ENCODE measurements around the gene SLC2A11. TPM values are rescaled to one million over a fixed set of nuclear protein-coding genes. Genes with fewer than 3 reads are reported as not detected.
"Not testable (repeated sequence)": the region's sequence is repeated elsewhere in the genome, so short reads cannot be mapped to it uniquely, and the experiment has no call there.

SLC2A11 gene
- total RNA-seq, 4 donors from 2014 or later = 8.3 to 16.0 (median 14.8) TPM

DNA sequence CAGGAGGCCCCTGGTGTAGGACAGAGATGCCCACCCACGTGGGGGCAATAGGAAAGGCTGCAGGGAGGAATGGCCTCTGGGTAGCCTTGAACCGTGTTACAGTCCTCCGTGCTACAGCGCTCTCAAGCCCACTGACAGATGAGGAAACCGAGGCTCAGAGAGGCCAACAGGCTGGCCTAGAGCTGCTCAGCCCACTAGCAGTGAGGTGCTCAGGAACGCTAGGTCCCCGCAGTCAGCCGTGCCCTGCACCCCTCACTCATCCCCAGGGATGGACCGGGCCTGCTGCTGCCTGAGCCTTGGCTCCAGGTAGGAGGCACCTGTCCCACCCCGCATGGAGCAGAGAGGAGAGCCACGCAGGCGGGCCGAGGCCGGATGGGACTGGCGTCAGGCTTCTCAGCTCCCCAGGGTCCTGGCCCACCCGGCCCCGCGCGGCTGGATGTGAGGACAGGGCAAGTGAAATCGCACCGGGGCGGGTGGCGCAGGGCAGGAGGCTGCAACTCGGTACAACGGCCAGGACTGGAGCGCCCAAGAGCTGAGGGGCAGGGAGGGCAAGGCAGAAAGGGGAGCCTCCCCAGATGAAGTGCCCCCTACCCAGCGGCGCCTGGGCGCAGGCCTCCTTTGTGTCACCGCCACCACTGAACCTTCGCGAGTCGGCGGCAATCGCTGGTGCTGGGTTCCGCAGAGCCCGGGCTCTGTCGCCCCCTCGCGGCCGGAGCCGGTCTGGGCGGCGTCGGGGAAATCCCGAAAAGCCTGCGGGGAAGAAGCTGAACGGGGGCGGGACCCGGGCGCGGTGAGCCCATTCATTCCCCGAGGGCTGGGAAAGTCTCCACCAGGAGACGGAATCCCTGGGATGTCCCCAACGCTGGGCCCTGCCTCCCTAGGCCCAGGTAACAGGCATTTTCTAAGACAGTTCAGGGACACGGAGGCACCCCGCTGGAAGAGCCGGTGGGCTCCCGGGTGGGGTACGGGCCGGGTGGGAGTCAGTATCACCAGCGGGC, 8.4 kb upstream of the SLC2A11 start:
- Histone ChIP-seq H3K9me3 (no peaks in the 10 kb centered on the region), H3K4me3 (peak overlapping the region in 1 of 4 donors; percentile 7)

DNA sequence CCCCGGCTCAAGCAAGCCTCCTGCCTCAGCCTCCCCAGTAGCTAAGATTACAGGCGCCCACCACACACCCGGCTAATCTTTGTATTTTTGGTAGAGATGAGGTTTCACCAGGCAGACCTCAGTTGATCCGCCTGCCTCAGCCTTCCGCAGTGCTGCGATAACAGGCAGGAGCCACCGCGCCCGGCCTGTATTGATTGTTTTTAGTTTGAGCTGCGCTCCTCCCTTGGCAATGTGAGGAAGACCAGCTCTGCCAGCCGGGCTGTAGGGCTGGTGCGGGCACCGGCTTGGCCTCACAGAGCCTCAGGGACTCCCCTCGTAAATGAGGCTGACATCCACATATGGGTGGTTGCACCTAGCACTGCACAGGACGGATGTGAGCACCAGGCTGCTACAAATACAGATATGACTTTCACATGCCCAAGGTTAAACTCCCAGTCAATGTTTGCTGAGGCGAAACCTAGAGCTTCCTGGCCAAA, 7.5 kb upstream of the SLC2A11 start:
- TF ChIP-seq, protein P1, sequence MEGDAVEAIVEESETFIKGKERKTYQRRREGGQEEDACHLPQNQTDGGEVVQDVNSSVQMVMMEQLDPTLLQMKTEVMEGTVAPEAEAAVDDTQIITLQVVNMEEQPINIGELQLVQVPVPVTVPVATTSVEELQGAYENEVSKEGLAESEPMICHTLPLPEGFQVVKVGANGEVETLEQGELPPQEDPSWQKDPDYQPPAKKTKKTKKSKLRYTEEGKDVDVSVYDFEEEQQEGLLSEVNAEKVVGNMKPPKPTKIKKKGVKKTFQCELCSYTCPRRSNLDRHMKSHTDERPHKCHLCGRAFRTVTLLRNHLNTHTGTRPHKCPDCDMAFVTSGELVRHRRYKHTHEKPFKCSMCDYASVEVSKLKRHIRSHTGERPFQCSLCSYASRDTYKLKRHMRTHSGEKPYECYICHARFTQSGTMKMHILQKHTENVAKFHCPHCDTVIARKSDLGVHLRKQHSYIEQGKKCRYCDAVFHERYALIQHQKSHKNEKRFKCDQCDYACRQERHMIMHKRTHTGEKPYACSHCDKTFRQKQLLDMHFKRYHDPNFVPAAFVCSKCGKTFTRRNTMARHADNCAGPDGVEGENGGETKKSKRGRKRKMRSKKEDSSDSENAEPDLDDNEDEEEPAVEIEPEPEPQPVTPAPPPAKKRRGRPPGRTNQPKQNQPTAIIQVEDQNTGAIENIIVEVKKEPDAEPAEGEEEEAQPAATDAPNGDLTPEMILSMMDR (IDR thresholded peaks at IDR 0.05) = no peak
- TF ChIP-seq POLR2A (IDR thresholded peaks at IDR 0.05) = no peak
- DNase-seq = peak in 1 of 3 donors; percentile 41
- Histone ChIP-seq H3K36me3 (no peaks in the 10 kb centered on the region), H3K4me3 (no peak overlapping the region), H3K27ac (no peak overlapping the region), H3K27me3 (no peaks in the 10 kb centered on the region), H3K9me3 (no peaks in the 10 kb centered on the region), H3K4me1 (peaks cover 0 to 30% (median 23%) of the 10 kb centered on the region in 4 donors)

More for the DNA sequence above, 8.4 kb upstream of the SLC2A11 start:
- peak; percentile 81 to 93 (median 88) for DNase-seq
- peaks cover 2 to 36% (median 25%) of the 10 kb centered on the region in 4 donors for H3K4me1 ChIP-seq
- no peaks in the 10 kb centered on the region for H3K27me3 ChIP-seq
- no peak for TF ChIP-seq POLR2A (IDR thresholded peaks at IDR 0.05)
- TF ChIP-seq, protein P1 (IDR thresholded peaks at IDR 0.05) = peak; percentile 95 to 98 (median 97)
- no peaks in the 10 kb centered on the region for H3K36me3 ChIP-seq
- H3K27ac ChIP-seq = peak overlapping the region in 1 of 4 donors; percentile 79

DNA sequence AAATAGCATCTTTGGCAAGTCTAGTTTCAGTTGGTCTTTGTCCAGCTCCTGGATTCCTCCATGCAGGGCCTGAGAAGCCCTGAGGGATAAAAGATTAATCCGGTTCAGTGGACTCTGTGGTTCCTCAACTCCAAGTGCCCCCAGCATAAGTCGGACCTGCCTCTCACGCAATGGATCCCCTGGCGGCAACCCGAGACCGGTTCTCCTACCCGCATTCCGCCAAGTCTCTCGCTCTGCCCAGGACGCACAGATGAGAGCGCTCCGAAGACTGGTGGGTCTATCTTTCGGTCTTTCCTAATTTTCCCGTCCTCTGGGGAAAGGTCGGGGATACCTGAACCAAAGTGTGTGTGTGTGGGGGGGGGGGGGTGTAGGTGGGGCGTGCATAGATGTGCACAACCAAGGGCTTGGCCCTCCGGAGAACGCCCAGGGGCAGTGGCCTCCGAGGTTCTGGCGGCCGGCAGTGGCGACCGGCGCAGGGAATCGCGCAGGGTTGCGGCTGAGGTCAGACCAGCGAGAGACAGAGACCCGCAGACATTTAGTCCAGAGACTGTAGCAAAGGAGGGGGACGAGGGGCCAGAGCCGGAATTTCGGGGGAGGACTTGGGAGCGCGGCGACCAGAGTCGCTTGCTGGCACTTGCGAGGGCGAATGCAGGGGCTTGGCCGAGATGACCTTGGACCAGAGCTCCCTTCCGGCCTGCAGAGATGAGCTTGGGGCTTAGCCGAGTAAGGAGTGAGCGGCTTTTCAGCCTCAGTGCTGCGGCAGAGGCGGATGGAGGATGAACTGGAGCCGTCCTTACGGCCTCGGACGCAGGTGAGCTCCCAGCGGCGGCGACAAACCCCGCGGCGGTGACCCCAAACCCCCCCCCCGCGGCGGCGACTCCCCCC, 712 bp upstream of the SLC2A11 start:
- Histone ChIP-seq H3K4me1 (peaks cover 0 to 8% (median 2%) of the 10 kb centered on the region in 4 donors), H3K36me3 (no peaks in the 10 kb centered on the region), H3K27me3 (no peaks in the 10 kb centered on the region), H3K27ac (peak overlapping the region; percentile 88 to 98 (median 92)), H3K4me3 (peak overlapping the region; percentile 40 to 75 (median 68)), H3K9me3 (no peaks in the 10 kb centered on the region)
- TF ChIP-seq, protein P1 (IDR thresholded peaks at IDR 0.05) = peak in 2 of 6 experiments; percentile 3 to 11
- TF ChIP-seq POLR2A (IDR thresholded peaks at IDR 0.05) = no peak
- DNase-seq = peak; percentile 52 to 67 (median 66)

DNA sequence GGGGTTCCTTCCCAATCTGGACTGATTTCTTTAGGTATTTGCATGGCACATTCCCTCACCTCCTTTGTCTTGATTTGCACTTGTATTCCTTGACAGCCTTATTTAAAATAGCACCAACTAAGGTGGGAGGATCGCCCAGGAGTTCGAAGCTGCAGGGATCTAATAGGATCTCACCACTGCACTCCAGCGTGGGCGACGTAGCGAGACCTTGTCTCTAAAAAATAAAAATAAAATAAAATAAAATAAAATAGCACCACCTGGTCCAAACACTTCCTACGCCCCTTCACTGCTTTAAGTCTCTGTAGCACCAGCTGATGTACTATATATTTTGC, 775 bp downstream of the SLC2A11 start:
- peaks cover 0 to 8% (median 2%) of the 10 kb centered on the region in 4 donors for H3K4me1 ChIP-seq
- H3K36me3 ChIP-seq = no peaks in the 10 kb centered on the region
- H3K4me3 ChIP-seq = peak overlapping the region; percentile 40 to 75 (median 68)
- H3K27me3 ChIP-seq = no peaks in the 10 kb centered on the region
- DNase-seq = no peak
- H3K27ac ChIP-seq = peak overlapping the region; percentile 88 to 98 (median 92)
- no peaks in the 10 kb centered on the region for H3K9me3 ChIP-seq
- TF ChIP-seq, protein P1 (IDR thresholded peaks at IDR 0.05) = no peak
- TF ChIP-seq POLR2A (IDR thresholded peaks at IDR 0.05) = no peak

DNA sequence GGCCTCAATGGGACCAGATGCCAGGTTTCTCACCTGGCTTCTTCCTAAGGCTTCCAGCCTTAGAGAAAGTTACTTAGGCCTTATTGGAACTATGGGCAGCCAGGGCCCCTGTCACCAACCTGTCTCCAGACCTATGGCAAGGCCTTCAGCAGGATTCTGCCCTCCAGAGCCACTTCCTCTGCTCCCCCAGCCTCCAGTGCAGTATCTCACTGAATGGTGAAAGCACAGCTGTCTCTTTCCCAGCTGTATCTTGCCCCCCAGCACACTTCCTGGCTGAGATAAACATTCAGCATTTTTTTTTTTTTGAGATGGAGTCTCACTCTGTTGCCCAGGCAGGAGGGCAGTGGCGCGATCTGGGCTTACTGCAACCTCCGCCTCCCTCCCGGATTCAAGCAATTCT, 1.5 kb downstream of the SLC2A11 start:
- no peak overlapping the region for H3K27ac ChIP-seq
- no peaks in the 10 kb centered on the region for H3K9me3 ChIP-seq
- H3K4me1 ChIP-seq = peaks cover 0 to 8% (median 2%) of the 10 kb centered on the region in 4 donors
- no peaks in the 10 kb centered on the region for H3K36me3 ChIP-seq
- DNase-seq = no peak
- H3K4me3 ChIP-seq = no peak overlapping the region
- no peak for TF ChIP-seq POLR2A (IDR thresholded peaks at IDR 0.05)
- TF ChIP-seq, protein P1 (IDR thresholded peaks at IDR 0.05) = no peak
- H3K27me3 ChIP-seq = no peaks in the 10 kb centered on the region

DNA sequence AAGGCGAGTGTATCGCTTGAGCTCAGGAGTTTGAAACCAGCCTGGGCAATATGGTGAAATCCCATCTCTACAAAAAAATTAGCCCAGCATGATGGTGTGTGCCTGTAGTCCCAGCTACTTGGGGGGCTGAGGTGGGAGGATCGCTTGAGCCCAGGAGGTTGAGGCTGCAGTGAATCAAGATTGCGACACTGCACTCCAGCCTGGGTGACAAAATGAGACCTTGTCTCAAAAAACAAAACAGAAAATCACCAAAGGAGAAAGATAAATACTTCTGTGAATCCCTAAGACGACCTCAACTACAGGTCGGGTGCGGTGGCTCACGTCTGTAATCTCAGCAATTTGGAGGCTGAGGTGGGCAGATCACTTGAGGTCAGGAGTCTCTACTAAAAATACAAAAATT, 2.5 kb downstream of the SLC2A11 start:
- H3K4me1 ChIP-seq, H3K27me3 ChIP-seq, DNase-seq, H3K36me3 ChIP-seq, H3K9me3 ChIP-seq, H3K4me3 ChIP-seq, H3K27ac ChIP-seq: not testable (repeated sequence)
